ENCODE results near the gene TNS3. TPM values are rescaled to one million over a fixed set of nuclear protein-coding genes. Genes with fewer than 3 reads are reported as not detected.
A peak's percentile ranks its signal among the peaks of the same experiment; 100 is the strongest.
"Not testable (repeated sequence)": the region's sequence is repeated elsewhere in the genome, so short reads cannot be mapped to it uniquely, and the experiment has no call there.

The TNS3 gene
- total RNA-seq, 3 donors from 2014 or later = 69.1 to 98.9 (median 69.9) TPM

- no peak for TF ChIP-seq CTCF (IDR thresholded peaks at IDR 0.05)
- no peaks in the 10 kb centered on the region for H3K9me3 ChIP-seq
- ATAC-seq = no peak
- no peak for DNase-seq
- no peak overlapping the region for H3K4me3 ChIP-seq
- intact Hi-C loops (cut with DNase I, micrococcal nuclease) = no loop called here
- H3K4me1 ChIP-seq (ENCODE audit: low read depth) = peaks cover 4% of the 10 kb centered on the region
- H3K36me3 ChIP-seq (ENCODE audit: low read depth) = no peaks in the 10 kb centered on the region
These were observed 35.2 kb upstream of the TNS3 start for GRCh38 chr7:47617131-47617530.

- intact Hi-C loops (cut with DNase I, micrococcal nuclease) = no loop called here
- Histone ChIP-seq H3K36me3 (ENCODE audit: low read depth) (no peaks in the 10 kb centered on the region), H3K4me1 (ENCODE audit: low read depth) (peaks cover 11% of the 10 kb centered on the region), H3K9me3 (no peaks in the 10 kb centered on the region), H3K4me3 (no peak overlapping the region)
- TF ChIP-seq CTCF (IDR thresholded peaks at IDR 0.05) = no peak
- DNase-seq = no peak
- no peak for ATAC-seq
These were observed 32.5 kb upstream of the TNS3 start for GRCh38 chr7:47614450-47614849.

DNA sequence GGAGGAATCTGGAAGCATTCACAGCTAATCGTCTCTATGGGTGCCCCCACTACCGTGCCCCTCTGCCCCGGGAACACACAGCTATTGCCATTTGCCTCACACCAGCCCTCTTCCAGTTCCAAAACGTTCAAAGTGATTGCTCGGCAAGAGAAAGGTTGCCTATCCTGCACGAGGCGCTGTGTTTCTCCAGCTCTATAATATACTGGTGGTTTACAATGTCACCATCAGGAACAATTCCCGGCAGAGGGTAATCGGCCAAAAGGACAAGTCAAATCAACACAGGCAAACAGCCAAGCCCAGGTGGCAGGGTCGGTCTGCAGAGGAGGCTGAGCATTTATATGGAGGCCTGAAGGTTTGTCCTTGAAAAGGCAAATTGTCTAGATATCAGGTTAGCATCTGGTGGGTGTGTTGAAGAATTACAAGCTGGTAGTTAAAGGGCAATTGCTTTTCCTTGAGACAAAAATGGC lies 29.2 kb upstream of the TNS3 start:
- Histone ChIP-seq H3K4me1 (ENCODE audit: low read depth) (peaks cover 11% of the 10 kb centered on the region), H3K4me3 (no peak overlapping the region), H3K9me3 (no peaks in the 10 kb centered on the region), H3K36me3 (ENCODE audit: low read depth) (no peaks in the 10 kb centered on the region)
- intact Hi-C loops (cut with DNase I, micrococcal nuclease) = no loop called here
- TF ChIP-seq CTCF (IDR thresholded peaks at IDR 0.05) = no peak
- DNase-seq (peak; percentile 75 to 88 (median 81)), ATAC-seq (peak; percentile 91)

- TF ChIP-seq CTCF (IDR thresholded peaks at IDR 0.05) = no peak
- no peaks in the 10 kb centered on the region for H3K9me3 ChIP-seq
- ATAC-seq (peak; percentile 57), DNase-seq (peak in 1 of 3 donors; percentile 32)
- intact Hi-C loops (cut with DNase I, micrococcal nuclease) = no loop called here
- no peak overlapping the region for H3K4me3 ChIP-seq
- H3K36me3 ChIP-seq (ENCODE audit: low read depth) = no peaks in the 10 kb centered on the region
- peaks cover 11% of the 10 kb centered on the region for H3K4me1 ChIP-seq (ENCODE audit: low read depth)
These were observed 28.7 kb upstream of the TNS3 start for GRCh38 chr7:47610506-47611044.

- H3K36me3 ChIP-seq (ENCODE audit: low read depth) = no peaks in the 10 kb centered on the region
- peak in 1 of 3 donors; percentile 42 for DNase-seq
- no peak overlapping the region for H3K4me3 ChIP-seq
- no peaks in the 10 kb centered on the region for H3K9me3 ChIP-seq
- intact Hi-C loops (cut with DNase I, micrococcal nuclease) = no loop called here
- no peak for TF ChIP-seq CTCF (IDR thresholded peaks at IDR 0.05)
- peaks cover 18% of the 10 kb centered on the region for H3K4me1 ChIP-seq (ENCODE audit: low read depth)
- ATAC-seq = peak; percentile 7
These were observed 28.0 kb upstream of the TNS3 start for GRCh38 chr7:47609803-47610452.

DNA sequence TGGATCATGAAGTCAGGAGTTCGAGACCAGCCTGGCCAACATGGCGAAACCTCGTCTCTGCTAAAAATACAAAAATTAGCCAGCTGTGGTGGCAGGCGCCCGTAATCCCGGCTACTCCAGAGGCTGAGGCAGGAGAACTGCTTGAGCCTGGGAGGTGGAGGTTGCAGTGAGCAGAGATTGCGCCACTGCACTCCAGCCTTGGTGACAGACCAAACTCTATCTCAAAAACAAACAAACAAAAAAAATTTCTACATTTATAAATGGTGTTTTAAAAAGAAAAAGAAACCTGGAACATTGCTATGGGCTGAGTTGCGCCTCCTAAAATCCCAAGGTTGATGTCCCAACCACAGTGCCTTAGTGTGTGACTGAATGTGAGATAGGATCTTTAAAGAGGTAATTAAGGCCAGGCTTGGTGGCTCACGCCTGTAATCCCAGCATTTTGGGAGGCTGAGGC lies 24.7 kb upstream of the TNS3 start:
- intact Hi-C loops (cut with DNase I, micrococcal nuclease); DNase-seq: not testable (repeated sequence)
- H3K4me1 ChIP-seq (ENCODE audit: low read depth) = peaks cover 19% of the 10 kb centered on the region

More for the DNA sequence above, 24.7 kb upstream of the TNS3 start:
- H3K4me3 ChIP-seq; H3K9me3 ChIP-seq; ATAC-seq; H3K36me3 ChIP-seq (ENCODE audit: low read depth): not testable (repeated sequence)

Measured in mucosa of descending colon (tissue), 3 donors.